ENCODE data around the gene INTS1.

Gene INTS1

DNA sequence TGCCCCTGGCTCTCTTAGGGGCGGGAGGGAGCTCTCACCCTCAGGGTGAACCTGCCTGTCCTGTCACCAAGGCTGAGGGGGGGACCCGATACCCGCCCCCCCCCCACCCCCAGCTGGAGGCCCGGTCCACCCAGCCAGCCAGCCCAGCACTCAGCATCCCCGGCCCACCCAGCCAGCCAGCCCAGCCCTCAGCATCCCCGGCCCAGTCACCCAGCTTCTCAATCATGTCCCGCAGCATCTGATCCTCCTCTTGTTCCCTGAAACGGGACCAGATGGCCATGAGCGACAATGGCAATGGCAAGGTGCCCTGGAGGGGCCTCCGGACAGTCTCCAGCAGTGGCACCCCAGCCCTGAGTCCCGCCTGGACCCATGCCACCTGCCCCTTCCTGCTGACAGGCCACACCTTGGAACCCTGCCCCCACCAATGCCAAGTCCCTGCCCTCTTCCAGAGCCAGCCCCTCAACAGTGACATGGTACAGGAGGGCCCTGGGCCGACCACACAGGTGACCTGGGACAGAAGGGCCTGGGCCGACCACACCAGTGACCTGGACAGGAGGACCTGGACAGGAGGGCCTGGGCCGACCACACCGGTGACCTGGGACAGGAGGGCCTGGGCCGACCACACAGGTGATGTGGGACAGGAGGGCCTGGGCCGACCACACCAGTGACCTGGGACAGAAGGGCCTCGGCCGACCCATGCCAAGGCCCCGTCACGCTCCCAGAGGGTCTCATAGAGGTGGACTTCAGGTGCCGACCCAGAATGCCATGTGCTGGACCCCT is 69.1 kb downstream of the INTS1 start:
- Histone ChIP-seq H3K4me1 (ENCODE audit: insufficient read depth, low read length) (no peaks in the 10 kb centered on the region; the same call in 1 of the 2 replicates), H3K9me3 (ENCODE audit: control insufficient read depth, insufficient read depth, low read length) (no peaks in the 10 kb centered on the region), H3K9ac (ENCODE audit: low read depth, low read length) (no peak overlapping the region), H3K36me3 (ENCODE audit: insufficient read depth, low read length) (no peaks in the 10 kb centered on the region)

DNA sequence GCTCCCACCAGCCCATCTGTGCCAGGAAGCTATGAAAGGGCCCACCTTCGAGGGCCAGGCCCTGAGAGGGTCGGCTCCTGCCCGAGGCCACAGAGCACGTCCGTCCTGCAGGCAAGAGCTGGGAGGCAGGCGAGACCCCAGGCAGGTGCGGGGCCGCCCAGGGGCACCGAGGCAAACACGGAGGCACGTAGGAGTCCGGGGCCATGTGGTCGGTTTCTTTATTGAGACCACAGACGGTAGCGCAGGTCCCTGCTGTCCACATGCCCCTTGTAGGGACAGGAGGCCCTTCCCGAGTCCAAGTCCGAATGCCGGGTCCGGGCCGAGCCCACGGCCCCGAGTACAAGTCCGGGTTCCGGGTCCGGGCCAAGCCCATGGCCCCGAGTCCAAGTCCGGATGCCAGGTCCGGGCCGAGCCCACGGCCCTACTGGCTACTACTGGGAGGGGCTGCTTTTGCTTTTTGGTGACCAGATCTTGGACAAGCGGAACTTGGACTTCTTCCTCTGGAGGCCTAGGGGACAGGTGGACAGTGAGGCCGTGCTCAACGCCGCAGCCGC is 69.9 kb downstream of the INTS1 start:
- Histone ChIP-seq H3K9me3 (ENCODE audit: control insufficient read depth, insufficient read depth, low read length) (no peaks in the 10 kb centered on the region), H3K9ac (ENCODE audit: low read depth, low read length) (no peak overlapping the region), H3K4me1 (ENCODE audit: insufficient read depth, low read length) (no peaks in the 10 kb centered on the region; the same call in 1 of the 2 replicates), H3K36me3 (ENCODE audit: insufficient read depth, low read length) (no peaks in the 10 kb centered on the region)

DNA sequence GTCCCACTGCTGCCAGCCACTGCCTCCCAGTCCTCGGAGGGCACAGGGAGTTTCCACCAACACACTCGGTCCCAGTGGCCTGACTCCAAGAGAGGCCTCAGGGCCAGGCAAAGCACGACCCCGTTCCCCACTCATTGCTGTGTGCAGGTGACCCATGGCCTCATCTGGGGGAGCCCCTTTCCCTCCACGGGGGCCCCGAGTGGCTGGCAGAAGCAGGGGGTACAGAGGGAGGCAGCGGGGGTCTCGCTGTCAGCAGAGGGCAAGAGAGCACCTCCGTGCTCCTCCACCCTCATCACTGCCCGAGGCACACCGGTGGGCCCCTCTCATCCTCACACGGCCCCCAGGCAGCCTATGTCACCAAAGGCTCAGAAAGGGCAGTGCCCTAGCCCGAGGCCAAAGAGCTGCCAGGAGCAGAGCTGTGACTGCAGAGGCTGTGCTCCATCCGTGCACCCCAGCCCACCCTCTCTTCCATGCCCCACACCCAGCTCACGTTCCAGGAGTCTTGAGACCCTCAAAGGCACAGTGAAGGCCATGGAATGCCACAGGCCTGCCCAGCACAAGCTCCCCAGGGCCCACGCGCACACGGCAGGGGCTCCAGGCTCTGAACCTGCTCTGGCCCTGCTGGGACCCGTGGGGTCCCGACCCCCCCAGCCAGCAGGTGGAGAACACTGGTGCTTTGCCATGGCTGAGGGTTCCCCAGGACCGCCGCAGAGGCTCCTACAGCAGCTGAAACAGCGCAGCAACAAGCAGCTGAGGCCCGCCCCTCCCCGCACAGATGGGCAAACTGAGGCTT is 70.9 kb downstream of the INTS1 start:
- no peak overlapping the region for H3K9ac ChIP-seq (ENCODE audit: low read depth, low read length)
- no peaks in the 10 kb centered on the region; the same call in 1 of the 2 replicates for H3K4me1 ChIP-seq (ENCODE audit: insufficient read depth, low read length)
- H3K36me3 ChIP-seq (ENCODE audit: insufficient read depth, low read length): no peaks in the 10 kb centered on the region
- H3K9me3 ChIP-seq (ENCODE audit: control insufficient read depth, insufficient read depth, low read length): no peaks in the 10 kb centered on the region

DNA sequence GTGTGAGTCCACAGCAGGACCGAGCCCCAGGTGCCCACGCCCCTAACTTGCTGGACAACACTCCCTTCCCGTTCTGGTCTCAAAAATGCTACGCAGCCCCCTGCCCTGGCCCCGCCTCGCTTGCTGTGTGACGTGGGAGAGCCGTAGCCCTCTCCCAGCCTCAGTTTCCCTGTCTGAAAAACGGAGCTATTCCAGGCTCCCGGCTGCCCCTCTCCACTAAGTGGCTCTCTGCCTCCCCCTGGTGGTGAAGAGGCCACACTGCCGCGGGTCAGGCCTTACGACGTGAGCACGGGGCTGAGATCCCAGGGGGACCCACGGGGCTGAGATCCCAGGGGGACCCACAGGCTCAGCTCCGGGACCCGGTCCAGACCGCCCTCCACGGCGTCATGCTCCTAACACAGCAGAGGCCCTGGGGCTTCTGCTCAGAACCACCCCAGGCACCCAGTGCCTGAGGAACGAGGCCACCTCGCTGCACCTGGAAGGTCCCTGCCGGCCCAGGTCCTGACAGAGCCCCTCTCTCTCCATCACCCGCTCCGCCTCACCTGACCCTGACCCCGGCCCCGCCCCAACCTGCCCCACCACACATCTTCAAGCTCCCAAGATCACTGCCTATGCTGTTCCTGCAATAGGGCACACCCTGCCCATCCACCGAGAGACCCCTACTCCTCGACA is 71.6 kb downstream of the INTS1 start:
- Histone ChIP-seq H3K4me1 (ENCODE audit: insufficient read depth, low read length) (no peaks in the 10 kb centered on the region; the same call in 1 of the 2 replicates), H3K9ac (ENCODE audit: low read depth, low read length) (no peak overlapping the region), H3K9me3 (ENCODE audit: control insufficient read depth, insufficient read depth, low read length) (no peaks in the 10 kb centered on the region), H3K36me3 (ENCODE audit: insufficient read depth, low read length) (no peaks in the 10 kb centered on the region)

DNA sequence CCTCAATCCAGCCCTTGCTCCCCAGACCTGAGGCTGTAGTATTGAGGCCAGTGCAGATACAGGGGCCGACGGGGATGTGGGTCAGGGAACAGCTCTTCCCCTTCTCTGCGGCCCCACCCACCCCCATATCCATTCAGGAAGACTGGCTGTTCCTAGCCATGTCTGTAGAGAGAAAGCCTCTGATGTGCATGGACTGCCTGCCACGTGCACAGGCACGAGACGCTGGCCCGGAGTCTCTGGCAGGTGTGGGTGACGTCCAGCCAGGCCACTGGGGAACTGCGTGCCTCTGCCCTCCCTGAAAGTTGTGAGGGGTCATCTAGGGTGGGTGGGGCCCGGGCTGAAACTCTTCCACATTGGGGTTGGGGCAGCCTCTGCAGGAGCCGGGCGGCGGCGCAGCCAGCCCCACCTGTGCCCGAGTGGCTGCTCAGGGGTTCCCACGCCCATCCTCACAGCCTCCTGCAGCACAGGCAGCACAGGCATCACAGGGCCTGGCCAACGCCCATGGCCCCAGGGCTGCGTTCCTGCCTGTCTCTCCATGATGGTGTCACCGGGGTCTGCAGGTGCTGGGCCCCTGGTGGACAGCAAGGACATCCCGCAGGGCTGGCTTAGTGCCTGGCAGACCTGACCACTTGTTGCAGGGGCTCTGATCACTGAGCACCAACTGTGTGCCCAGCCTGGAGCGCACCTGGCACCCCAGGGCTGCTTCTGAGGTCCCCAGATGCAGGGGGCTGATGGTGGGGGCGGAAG is 72.4 kb downstream of the INTS1 start:
- Histone ChIP-seq H3K9ac (ENCODE audit: low read depth, low read length) (no peak overlapping the region), H3K4me1 (ENCODE audit: insufficient read depth, low read length) (no peaks in the 10 kb centered on the region; the same call in 1 of the 2 replicates), H3K9me3 (ENCODE audit: control insufficient read depth, insufficient read depth, low read length) (no peaks in the 10 kb centered on the region), H3K36me3 (ENCODE audit: insufficient read depth, low read length) (no peaks in the 10 kb centered on the region)

DNA sequence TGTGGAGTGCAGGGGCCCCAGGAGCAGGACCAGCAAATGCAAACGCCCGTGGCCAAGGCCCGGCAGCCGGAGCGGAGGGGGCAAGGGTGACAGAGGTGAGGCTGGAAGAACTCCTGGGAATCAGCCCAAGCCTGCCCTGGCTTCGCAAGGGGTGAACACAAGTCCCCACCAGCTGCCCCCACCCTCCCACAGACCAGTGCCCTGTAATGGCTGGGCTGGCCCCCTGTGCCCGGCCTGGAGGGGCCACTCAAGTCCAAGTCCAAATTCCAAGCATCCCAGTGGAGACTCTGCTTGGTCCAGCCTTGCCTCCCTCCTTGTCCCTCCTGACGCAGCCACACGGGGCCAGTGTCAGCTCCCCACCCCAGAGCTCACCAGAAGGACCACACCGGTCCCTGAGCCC is 73.0 kb downstream of the INTS1 start:
- H3K9ac ChIP-seq (ENCODE audit: low read depth, low read length): no peak overlapping the region
- no peaks in the 10 kb centered on the region; the same call in 1 of the 2 replicates for H3K4me1 ChIP-seq (ENCODE audit: insufficient read depth, low read length)
- H3K9me3 ChIP-seq (ENCODE audit: control insufficient read depth, insufficient read depth, low read length): no peaks in the 10 kb centered on the region
- H3K36me3 ChIP-seq (ENCODE audit: insufficient read depth, low read length): no peaks in the 10 kb centered on the region

DNA sequence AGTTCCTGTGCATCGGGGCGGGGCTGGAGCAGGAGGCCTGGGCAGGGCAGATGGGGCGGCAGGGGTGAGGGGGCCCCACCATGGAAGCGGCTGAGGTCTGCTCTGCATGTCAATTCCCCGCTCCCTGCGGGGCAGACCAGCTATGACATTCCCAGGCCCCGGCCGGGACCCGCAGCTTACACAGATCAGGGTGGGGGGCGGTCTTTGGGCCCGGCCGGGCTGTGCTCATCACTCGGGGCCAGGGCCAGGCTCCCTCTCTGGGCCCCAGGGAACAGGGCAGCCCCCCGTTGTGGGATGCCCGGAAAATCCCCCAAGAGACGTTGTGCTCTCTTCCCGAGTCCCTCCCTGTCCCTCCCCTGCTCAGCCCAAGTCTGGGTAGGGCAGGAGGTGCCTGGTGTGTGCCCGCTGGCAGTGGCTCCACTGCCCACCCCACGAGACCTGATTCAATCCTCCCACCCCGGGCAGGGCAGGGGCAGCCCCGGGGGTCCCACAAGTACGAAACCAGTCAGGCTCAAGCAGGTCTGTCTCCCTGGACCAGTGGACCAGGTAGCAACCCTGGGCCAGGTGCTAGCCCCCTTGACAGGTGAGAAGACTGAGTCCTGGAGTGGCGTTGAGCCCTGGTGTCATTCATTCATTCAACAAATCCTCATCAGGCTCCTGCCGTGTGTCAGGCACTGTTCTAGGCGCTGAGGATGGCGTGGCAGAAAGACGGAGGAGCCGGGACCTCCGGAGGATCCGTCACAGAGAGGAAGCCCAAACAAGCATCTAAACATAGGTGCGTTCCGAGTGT is 73.9 kb downstream of the INTS1 start:
- Histone ChIP-seq H3K9ac (ENCODE audit: low read depth, low read length) (no peak overlapping the region), H3K36me3 (ENCODE audit: insufficient read depth, low read length) (no peaks in the 10 kb centered on the region), H3K4me1 (ENCODE audit: insufficient read depth, low read length) (no peaks in the 10 kb centered on the region; the same call in 1 of the 2 replicates), H3K9me3 (ENCODE audit: control insufficient read depth, insufficient read depth, low read length) (no peaks in the 10 kb centered on the region)

DNA sequence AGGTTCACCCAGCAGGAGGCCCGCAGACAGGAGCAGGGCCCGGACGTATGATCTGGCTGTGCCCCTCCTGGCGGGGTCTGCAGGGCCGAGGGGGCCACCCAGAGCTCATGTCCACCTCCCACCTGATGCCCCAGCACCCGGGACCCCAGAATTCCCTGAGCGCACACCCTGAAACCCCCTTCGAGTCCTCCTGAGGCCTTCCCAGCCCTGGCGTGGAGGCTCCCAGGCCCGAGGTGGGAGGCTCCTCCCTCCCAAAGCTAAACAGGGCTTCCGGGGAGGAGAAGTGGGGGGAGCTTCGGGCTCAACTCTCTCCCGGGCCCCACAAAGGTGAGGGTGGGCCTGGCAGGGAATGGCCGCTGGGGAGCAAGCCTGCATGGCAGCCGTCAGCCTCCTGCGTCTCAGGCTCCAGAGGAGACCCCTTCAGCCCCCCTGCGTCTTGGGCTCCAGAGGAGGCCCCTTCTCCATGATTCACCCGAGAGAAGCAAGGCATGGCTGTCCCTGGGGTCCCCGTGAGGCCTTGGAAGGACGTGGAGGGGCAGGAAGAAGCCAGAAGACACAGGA is 75.2 kb downstream of the INTS1 start:
- Histone ChIP-seq H3K9ac (ENCODE audit: low read depth, low read length) (no peak overlapping the region), H3K9me3 (ENCODE audit: control insufficient read depth, insufficient read depth, low read length) (no peaks in the 10 kb centered on the region), H3K36me3 (ENCODE audit: insufficient read depth, low read length) (no peaks in the 10 kb centered on the region), H3K4me1 (ENCODE audit: insufficient read depth, low read length) (no peaks in the 10 kb centered on the region; the same call in 1 of the 2 replicates)

DNA sequence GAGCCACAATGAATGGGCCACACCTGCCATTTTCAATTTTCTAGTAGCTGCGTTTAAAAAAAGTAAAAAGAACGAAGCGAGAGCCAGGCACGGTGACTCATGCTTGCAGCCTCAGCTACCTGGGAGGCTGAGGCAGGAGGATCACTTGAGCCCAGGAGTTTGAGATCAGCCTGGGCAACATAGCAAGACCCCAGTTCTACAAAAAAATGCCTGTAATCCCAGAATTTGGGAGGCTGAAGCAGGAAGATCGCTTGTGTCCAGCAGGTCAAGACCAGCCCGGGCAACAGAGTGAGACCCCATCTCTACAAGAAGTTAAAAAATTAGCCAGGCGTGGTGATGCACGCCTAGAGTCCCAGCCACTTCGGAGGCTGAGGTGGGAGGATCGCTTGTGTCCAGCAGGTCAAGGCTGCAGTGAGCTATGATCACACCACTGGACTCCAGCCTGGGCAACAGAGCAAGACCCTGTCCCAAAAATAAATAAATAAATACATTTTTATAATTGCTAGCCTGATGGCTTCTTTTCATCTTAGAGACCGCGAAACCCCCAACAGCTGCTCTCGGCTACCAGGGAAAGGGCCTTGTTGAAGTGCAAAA is 77.0 kb downstream of the INTS1 start:
- H3K36me3 ChIP-seq (ENCODE audit: insufficient read depth, low read length): no peaks in the 10 kb centered on the region
- no peaks in the 10 kb centered on the region for H3K9me3 ChIP-seq (ENCODE audit: control insufficient read depth, insufficient read depth, low read length)
- no peak overlapping the region for H3K9ac ChIP-seq (ENCODE audit: low read depth, low read length)
- H3K4me1 ChIP-seq (ENCODE audit: insufficient read depth, low read length): peaks cover 4% of the 10 kb centered on the region

DNA sequence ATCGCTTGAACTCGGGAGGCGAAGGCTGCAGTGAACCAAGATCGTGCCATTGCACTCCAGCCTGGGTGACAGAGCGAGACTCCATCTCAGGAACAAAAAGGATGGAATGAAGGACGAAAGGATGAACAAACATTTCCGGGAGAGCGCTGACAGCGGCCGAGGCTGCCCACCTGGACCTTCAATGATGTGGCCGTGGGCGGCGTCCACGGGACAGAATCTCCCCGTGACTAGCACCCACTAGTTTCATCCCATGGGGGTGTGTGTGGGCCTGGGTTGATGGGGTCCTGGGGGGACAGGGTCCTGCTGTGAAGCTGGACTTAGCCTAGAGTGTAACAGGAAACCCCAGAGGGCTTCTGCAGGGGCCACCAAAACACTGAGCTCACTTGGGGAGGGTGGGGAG is 77.7 kb downstream of the INTS1 start:
- no peaks in the 10 kb centered on the region for H3K9me3 ChIP-seq (ENCODE audit: control insufficient read depth, insufficient read depth, low read length)
- H3K4me1 ChIP-seq (ENCODE audit: insufficient read depth, low read length): peaks cover 4% of the 10 kb centered on the region
- H3K36me3 ChIP-seq (ENCODE audit: insufficient read depth, low read length): no peaks in the 10 kb centered on the region
- H3K9ac ChIP-seq (ENCODE audit: low read depth, low read length): no peak overlapping the region

DNA sequence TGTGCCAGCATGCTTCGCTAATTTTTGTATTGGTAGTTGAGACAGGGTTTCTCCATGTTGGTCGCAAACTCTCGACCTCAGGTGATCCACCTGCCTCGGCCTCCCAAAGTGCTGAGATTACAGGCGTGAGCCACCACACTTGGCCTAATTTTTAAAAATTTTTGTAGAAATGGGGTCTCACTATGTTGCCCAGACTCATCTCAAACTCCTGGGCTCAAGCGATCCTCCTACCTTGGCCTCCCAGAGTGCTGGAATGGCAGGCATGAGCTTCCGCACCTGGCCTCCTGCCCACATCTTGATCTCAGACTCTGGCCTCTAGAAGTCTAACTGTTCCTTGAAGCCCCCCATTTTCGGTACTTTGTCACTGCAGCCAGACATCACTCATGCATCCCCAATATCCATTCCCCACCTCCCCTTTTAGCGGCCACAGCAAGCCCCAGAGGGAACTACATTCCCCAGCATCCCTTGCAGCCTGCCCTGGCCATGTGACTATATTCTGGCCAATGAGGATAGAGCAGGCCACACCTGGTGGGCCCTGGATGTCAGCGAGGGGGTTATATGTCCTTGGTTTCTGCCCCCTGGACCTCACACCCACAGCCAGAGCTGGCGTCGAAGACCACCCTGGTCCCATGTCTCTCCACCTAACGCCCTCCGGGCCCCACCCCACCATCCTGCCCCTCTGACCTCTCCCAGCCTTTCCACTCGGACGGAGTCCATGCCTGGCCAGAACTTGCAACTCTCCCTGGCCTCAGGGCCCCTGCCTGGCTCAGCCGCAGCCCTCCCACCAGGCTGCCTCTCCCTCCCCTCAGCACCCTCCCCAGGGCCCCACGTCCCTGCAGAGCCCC is 78.7 kb downstream of the INTS1 start:
- Histone ChIP-seq H3K4me1 (ENCODE audit: insufficient read depth, low read length) (peaks cover 4% of the 10 kb centered on the region), H3K9ac (ENCODE audit: low read depth, low read length) (no peak overlapping the region), H3K9me3 (ENCODE audit: control insufficient read depth, insufficient read depth, low read length) (no peaks in the 10 kb centered on the region), H3K36me3 (ENCODE audit: insufficient read depth, low read length) (no peaks in the 10 kb centered on the region)

DNA sequence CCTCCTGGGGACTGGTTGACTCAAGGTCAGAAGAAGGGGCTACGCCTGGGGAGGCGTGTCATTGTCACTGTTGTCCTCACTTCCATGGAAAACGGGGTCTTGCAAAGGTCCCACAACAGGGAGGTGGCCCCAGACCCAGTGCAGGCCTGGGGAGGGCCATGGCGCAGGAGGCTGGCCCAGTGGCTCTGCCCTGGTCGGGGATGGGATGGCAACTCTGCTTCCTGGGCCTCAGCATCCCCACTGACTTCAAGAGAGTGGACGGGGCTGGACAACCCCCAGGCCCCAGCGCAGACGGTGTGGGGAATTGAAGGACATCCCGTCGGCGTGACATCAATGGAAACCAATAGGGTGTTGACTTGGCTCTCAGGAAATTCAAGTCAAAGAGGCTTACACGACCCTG is 80.1 kb downstream of the INTS1 start:
- H3K36me3 ChIP-seq (ENCODE audit: insufficient read depth, low read length): no peaks in the 10 kb centered on the region
- no peaks in the 10 kb centered on the region for H3K9me3 ChIP-seq (ENCODE audit: control insufficient read depth, insufficient read depth, low read length)
- no peak overlapping the region for H3K9ac ChIP-seq (ENCODE audit: low read depth, low read length)
- H3K4me1 ChIP-seq (ENCODE audit: insufficient read depth, low read length): peaks cover 4% of the 10 kb centered on the region
